Measurements from ENCODE around the gene NFKBIZ.
"Not testable (repeated sequence)": the region's sequence is repeated elsewhere in the genome, so short reads cannot be mapped to it uniquely, and the experiment has no call there.

The NFKBIZ gene

GRCh38 chr3:101851072-101851770 lies 1.9 kb downstream of the NFKBIZ start:
- TF ChIP-seq POLR2A (IDR thresholded peaks at IDR 0.05; ENCODE audit: low read length) (no peak), GATA1 (IDR thresholded peaks at IDR 0.05; ENCODE audit: low read depth, low read length) (no peak)
- DNase-seq, result peak in 1 of 2 experiments; percentile 57

- TF ChIP-seq GATA1 (IDR thresholded peaks at IDR 0.05; ENCODE audit: low read depth, low read length) (no peak), POLR2A (IDR thresholded peaks at IDR 0.05; ENCODE audit: low read length) (no peak)
- DNase-seq, result peak in 1 of 2 experiments; percentile 25
These were observed 2.8 kb downstream of the NFKBIZ start for GRCh38 chr3:101851850-101852714.

- DNase-seq, result no peak
- no peak for TF ChIP-seq GATA1 (IDR thresholded peaks at IDR 0.05; ENCODE audit: low read depth, low read length)
- no peak for TF ChIP-seq POLR2A (IDR thresholded peaks at IDR 0.05; ENCODE audit: low read length)
These were observed 3.9 kb downstream of the NFKBIZ start for GRCh38 chr3:101852983-101853840.

GRCh38 chr3:101853982-101854381 lies 4.7 kb downstream of the NFKBIZ start:
- TF ChIP-seq GATA1 (IDR thresholded peaks at IDR 0.05; ENCODE audit: low read depth, low read length) (no peak), POLR2A (IDR thresholded peaks at IDR 0.05; ENCODE audit: low read length) (no peak)
- DNase-seq, result no peak

GRCh38 chr3:101854608-101855304 lies 5.4 kb downstream of the NFKBIZ start:
- TF ChIP-seq GATA1 (IDR thresholded peaks at IDR 0.05; ENCODE audit: low read depth, low read length), result no peak
- no peak for TF ChIP-seq POLR2A (IDR thresholded peaks at IDR 0.05; ENCODE audit: low read length)
- DNase-seq, result no peak

GRCh38 chr3:101857301-101857741 lies 8.0 kb downstream of the NFKBIZ start:
- TF ChIP-seq POLR2A (IDR thresholded peaks at IDR 0.05; ENCODE audit: low read length), result no peak
- no peak for TF ChIP-seq GATA1 (IDR thresholded peaks at IDR 0.05; ENCODE audit: low read depth, low read length)

GRCh38 chr3:101858464-101859030 lies 9.2 kb downstream of the NFKBIZ start:
- no peak for TF ChIP-seq POLR2A (IDR thresholded peaks at IDR 0.05; ENCODE audit: low read length)
- no peak for TF ChIP-seq GATA1 (IDR thresholded peaks at IDR 0.05; ENCODE audit: low read depth, low read length)
- no peak for DNase-seq

More at GRCh38 chr3:101857301-101857741, 8.0 kb downstream of the NFKBIZ start:
- DNase-seq, result no peak

GRCh38 chr3:101859882-101860448 lies 10.7 kb downstream of the NFKBIZ start:
- no peak for DNase-seq
- TF ChIP-seq POLR2A (IDR thresholded peaks at IDR 0.05; ENCODE audit: low read length) (no peak), GATA1 (IDR thresholded peaks at IDR 0.05; ENCODE audit: low read depth, low read length) (no peak)

- TF ChIP-seq GATA1 (IDR thresholded peaks at IDR 0.05; ENCODE audit: low read depth, low read length), result no peak
- no peak for TF ChIP-seq POLR2A (IDR thresholded peaks at IDR 0.05; ENCODE audit: low read length)
- no peak for DNase-seq
These were observed 12.0 kb downstream of the NFKBIZ start for GRCh38 chr3:101861212-101861788.

GRCh38 chr3:101861789-101862415 lies 12.6 kb downstream of the NFKBIZ start:
- no peak for DNase-seq
- peak; percentile 26 for TF ChIP-seq POLR2A (IDR thresholded peaks at IDR 0.05; ENCODE audit: low read length)
- no peak for TF ChIP-seq GATA1 (IDR thresholded peaks at IDR 0.05; ENCODE audit: low read depth, low read length)

- TF ChIP-seq POLR2A (IDR thresholded peaks at IDR 0.05; ENCODE audit: low read length) (no peak), GATA1 (IDR thresholded peaks at IDR 0.05; ENCODE audit: low read depth, low read length) (no peak)
- DNase-seq, result no peak
These were observed 13.3 kb downstream of the NFKBIZ start for GRCh38 chr3:101862416-101863165.

- DNase-seq, result not testable (repeated sequence)
These were observed 15.6 kb downstream of the NFKBIZ start for GRCh38 chr3:101864926-101865325.

Measured in erythroblast (primary cell).